ENCODE results near the gene ALDOB. TPM values are rescaled to one million over a fixed set of nuclear protein-coding genes. Genes with fewer than 3 reads are reported as not detected.

The ALDOB gene
- total and polyA plus RNA-seq, 4 donors, result 0.40 to 5.8 (median 1.8) TPM

GRCh38 chr9:101417389-101417788, 18.2 kb downstream of the ALDOB start:
- no peaks in the 10 kb centered on the region for H3K27me3 ChIP-seq (ENCODE audit: control insufficient read depth, insufficient read depth, low read length)
- no peaks in the 10 kb centered on the region for H3K36me3 ChIP-seq (ENCODE audit: control insufficient read depth, insufficient read depth, low read length)
- H3K4me1 ChIP-seq (ENCODE audit: control insufficient read depth, insufficient read depth, low read length), result no peaks in the 10 kb centered on the region
- no peak for DNase-seq (ENCODE audit: low read depth in 4 of 6, low spot score in 6 of 6)
- peaks cover 2% of the 10 kb centered on the region for H3K9me3 ChIP-seq (ENCODE audit: control insufficient read depth, insufficient read depth, low read length)
- no peak overlapping the region for H3K27ac ChIP-seq (ENCODE audit: low read depth, low read length)
- no peak overlapping the region for H3K4me3 ChIP-seq (ENCODE audit: low read depth, low read length)

- Histone ChIP-seq H3K4me1 (ENCODE audit: control insufficient read depth, insufficient read depth, low read length) (no peaks in the 10 kb centered on the region), H3K27ac (ENCODE audit: low read depth, low read length) (no peak overlapping the region), H3K27me3 (ENCODE audit: control insufficient read depth, insufficient read depth, low read length) (no peaks in the 10 kb centered on the region), H3K9me3 (ENCODE audit: control insufficient read depth, insufficient read depth, low read length) (peaks cover 2% of the 10 kb centered on the region), H3K4me3 (ENCODE audit: low read depth, low read length) (no peak overlapping the region), H3K36me3 (ENCODE audit: control insufficient read depth, insufficient read depth, low read length) (no peaks in the 10 kb centered on the region)
- DNase-seq (ENCODE audit: low read depth in 4 of 6, low spot score in 6 of 6), result no peak
These were observed 20.0 kb downstream of the ALDOB start for GRCh38 chr9:101415578-101415977.

- no peak overlapping the region for H3K27ac ChIP-seq (ENCODE audit: low read depth, low read length)
- peaks cover 2% of the 10 kb centered on the region for H3K9me3 ChIP-seq (ENCODE audit: control insufficient read depth, insufficient read depth, low read length)
- H3K4me1 ChIP-seq (ENCODE audit: control insufficient read depth, insufficient read depth, low read length), result no peaks in the 10 kb centered on the region
- no peak overlapping the region for H3K4me3 ChIP-seq (ENCODE audit: low read depth, low read length)
- no peaks in the 10 kb centered on the region for H3K36me3 ChIP-seq (ENCODE audit: control insufficient read depth, insufficient read depth, low read length)
- DNase-seq (ENCODE audit: low read depth in 4 of 6, low spot score in 6 of 6), result no peak
- H3K27me3 ChIP-seq (ENCODE audit: control insufficient read depth, insufficient read depth, low read length), result no peaks in the 10 kb centered on the region
These were observed 20.7 kb downstream of the ALDOB start for GRCh38 chr9:101414839-101415238.

GRCh38 chr9:101409079-101409477, 26.5 kb downstream of the ALDOB start:
- Histone ChIP-seq H3K27me3 (ENCODE audit: control insufficient read depth, insufficient read depth, low read length) (no peaks in the 10 kb centered on the region), H3K4me1 (ENCODE audit: control insufficient read depth, insufficient read depth, low read length) (no peaks in the 10 kb centered on the region), H3K27ac (ENCODE audit: low read depth, low read length) (no peak overlapping the region), H3K4me3 (ENCODE audit: low read depth, low read length) (no peak overlapping the region), H3K36me3 (ENCODE audit: control insufficient read depth, insufficient read depth, low read length) (peaks cover 15% of the 10 kb centered on the region), H3K9me3 (ENCODE audit: control insufficient read depth, insufficient read depth, low read length) (peaks cover 15% of the 10 kb centered on the region)
- WGBS (ENCODE audit: insufficient coverage), result no CpG with 5 or more reads among the region's 4 CpGs
- DNase-seq (ENCODE audit: low read depth in 4 of 6, low spot score in 6 of 6), result no peak

GRCh38 chr9:101408374-101409078, 27.0 kb downstream of the ALDOB start:
- H3K4me3 ChIP-seq (ENCODE audit: low read depth, low read length), result no peak overlapping the region
- WGBS (ENCODE audit: insufficient coverage), result no CpG with 5 or more reads among the region's 5 CpGs
- H3K4me1 ChIP-seq (ENCODE audit: control insufficient read depth, insufficient read depth, low read length), result no peaks in the 10 kb centered on the region
- H3K27me3 ChIP-seq (ENCODE audit: control insufficient read depth, insufficient read depth, low read length), result no peaks in the 10 kb centered on the region
- H3K9me3 ChIP-seq (ENCODE audit: control insufficient read depth, insufficient read depth, low read length), result peaks cover 15% of the 10 kb centered on the region
- DNase-seq (ENCODE audit: low read depth in 4 of 6, low spot score in 6 of 6), result no peak
- H3K36me3 ChIP-seq (ENCODE audit: control insufficient read depth, insufficient read depth, low read length), result peaks cover 15% of the 10 kb centered on the region
- H3K27ac ChIP-seq (ENCODE audit: low read depth, low read length), result no peak overlapping the region

GRCh38 chr9:101403516-101404285, 31.9 kb downstream of the ALDOB start:
- Histone ChIP-seq H3K27ac (ENCODE audit: low read depth, low read length) (no peak overlapping the region), H3K9me3 (ENCODE audit: control insufficient read depth, insufficient read depth, low read length) (peaks cover 10% of the 10 kb centered on the region), H3K27me3 (ENCODE audit: control insufficient read depth, insufficient read depth, low read length) (no peaks in the 10 kb centered on the region), H3K4me3 (ENCODE audit: low read depth, low read length) (no peak overlapping the region), H3K4me1 (ENCODE audit: control insufficient read depth, insufficient read depth, low read length) (no peaks in the 10 kb centered on the region), H3K36me3 (ENCODE audit: control insufficient read depth, insufficient read depth, low read length) (peaks cover 24% of the 10 kb centered on the region)
- 67% methylated on average over 3 of the region's 9 CpGs for WGBS (ENCODE audit: insufficient coverage)
- DNase-seq (ENCODE audit: low read depth in 4 of 6, low spot score in 6 of 6), result no peak

- Histone ChIP-seq H3K27ac (ENCODE audit: low read depth, low read length) (no peak overlapping the region), H3K9me3 (ENCODE audit: control insufficient read depth, insufficient read depth, low read length) (no peaks in the 10 kb centered on the region), H3K36me3 (ENCODE audit: control insufficient read depth, insufficient read depth, low read length) (peaks cover 11% of the 10 kb centered on the region), H3K4me3 (ENCODE audit: low read depth, low read length) (peak overlapping the region; percentile 77), H3K4me1 (ENCODE audit: control insufficient read depth, insufficient read depth, low read length) (no peaks in the 10 kb centered on the region), H3K27me3 (ENCODE audit: control insufficient read depth, insufficient read depth, low read length) (no peaks in the 10 kb centered on the region)
- DNase-seq (ENCODE audit: low read depth in 4 of 6, low spot score in 6 of 6), result peak in 2 of 6 donors; percentile 49 to 53
- 43% methylated on average over 3 of the region's 5 CpGs for WGBS (ENCODE audit: insufficient coverage)
These were observed 35.5 kb downstream of the ALDOB start for GRCh38 chr9:101400120-101400519.

- H3K4me3 ChIP-seq (ENCODE audit: low read depth, low read length), result peak overlapping the region; percentile 77
- no peak for DNase-seq (ENCODE audit: low read depth in 4 of 6, low spot score in 6 of 6)
- peaks cover 11% of the 10 kb centered on the region for H3K36me3 ChIP-seq (ENCODE audit: control insufficient read depth, insufficient read depth, low read length)
- WGBS (ENCODE audit: insufficient coverage), result 39% methylated on average over 2 of the region's 2 CpGs
- H3K27ac ChIP-seq (ENCODE audit: low read depth, low read length), result no peak overlapping the region
- H3K27me3 ChIP-seq (ENCODE audit: control insufficient read depth, insufficient read depth, low read length), result no peaks in the 10 kb centered on the region
- no peaks in the 10 kb centered on the region for H3K4me1 ChIP-seq (ENCODE audit: control insufficient read depth, insufficient read depth, low read length)
- peaks cover under 1% of the 10 kb centered on the region for H3K9me3 ChIP-seq (ENCODE audit: control insufficient read depth, insufficient read depth, low read length)
These were observed 36.0 kb downstream of the ALDOB start for GRCh38 chr9:101399643-101399970.

GRCh38 chr9:101398930-101399642, 36.5 kb downstream of the ALDOB start:
- Histone ChIP-seq H3K27me3 (ENCODE audit: control insufficient read depth, insufficient read depth, low read length) (no peaks in the 10 kb centered on the region), H3K4me1 (ENCODE audit: control insufficient read depth, insufficient read depth, low read length) (no peaks in the 10 kb centered on the region), H3K4me3 (ENCODE audit: low read depth, low read length) (peak overlapping the region; percentile 77), H3K36me3 (ENCODE audit: control insufficient read depth, insufficient read depth, low read length) (peaks cover 11% of the 10 kb centered on the region), H3K9me3 (ENCODE audit: control insufficient read depth, insufficient read depth, low read length) (peaks cover 5% of the 10 kb centered on the region), H3K27ac (ENCODE audit: low read depth, low read length) (peak overlapping the region; percentile 80)
- peak in 2 of 6 donors; percentile 17 to 31 for DNase-seq (ENCODE audit: low read depth in 4 of 6, low spot score in 6 of 6)
- WGBS (ENCODE audit: insufficient coverage), result under 1% methylated on average over 22 of the region's 28 CpGs

All from spinal cord (tissue), 10 donors.